ENCODE results near the gene PLCG1. TPM values are rescaled to one million over a fixed set of nuclear protein-coding genes. Genes with fewer than 3 reads are reported as not detected.

The PLCG1 gene
- total and polyA plus RNA-seq, 10 donors, result 28.0 to 144 (median 117) TPM

DNA sequence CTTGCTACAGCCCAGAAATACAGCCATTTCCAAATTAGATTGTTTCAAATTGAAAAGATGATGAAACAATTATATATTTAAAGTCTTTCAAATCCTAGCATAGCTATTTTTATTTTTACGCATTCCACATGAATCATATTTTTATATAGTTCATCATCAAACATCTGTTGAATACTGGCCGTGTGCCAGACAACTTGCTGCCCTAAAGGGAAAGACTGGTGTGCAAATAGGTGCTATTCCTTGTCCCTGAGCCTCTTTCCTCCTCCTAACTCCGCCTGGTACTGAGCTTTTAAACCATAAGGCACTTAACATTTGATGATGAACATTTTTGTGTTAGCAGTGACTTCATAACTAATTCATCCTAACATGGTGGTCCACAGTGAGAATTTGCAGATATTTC, 18.7 kb upstream of the PLCG1 start:
- 86 to 92% (median 90%) methylated on average over 3 of the region's 3 CpGs for WGBS, 5 donors
- Histone ChIP-seq H3K27me3 (replicated peaks in 1 of 7) (no peaks in the 10 kb centered on the region), H3K9me3 (no peaks in the 10 kb centered on the region), H3K4me1 (peaks cover 0 to 8% (median 0%) of the 10 kb centered on the region in 6 donors), H3K36me3 (peaks cover 14 to 100% (median 99%) of the 10 kb centered on the region in 6 donors), H3K4me3 (no peak overlapping the region), H3K27ac (no peak overlapping the region)
- intact Hi-C loops (cut with DNase I; ENCODE audit: low total_unique reads), result no loop called here
- TF ChIP-seq POLR2A (IDR thresholded peaks at IDR 0.05) (no peak), POLR2AphosphoS5 (IDR thresholded peaks at IDR 0.05) (no peak)
- TF ChIP-seq, protein P1, sequence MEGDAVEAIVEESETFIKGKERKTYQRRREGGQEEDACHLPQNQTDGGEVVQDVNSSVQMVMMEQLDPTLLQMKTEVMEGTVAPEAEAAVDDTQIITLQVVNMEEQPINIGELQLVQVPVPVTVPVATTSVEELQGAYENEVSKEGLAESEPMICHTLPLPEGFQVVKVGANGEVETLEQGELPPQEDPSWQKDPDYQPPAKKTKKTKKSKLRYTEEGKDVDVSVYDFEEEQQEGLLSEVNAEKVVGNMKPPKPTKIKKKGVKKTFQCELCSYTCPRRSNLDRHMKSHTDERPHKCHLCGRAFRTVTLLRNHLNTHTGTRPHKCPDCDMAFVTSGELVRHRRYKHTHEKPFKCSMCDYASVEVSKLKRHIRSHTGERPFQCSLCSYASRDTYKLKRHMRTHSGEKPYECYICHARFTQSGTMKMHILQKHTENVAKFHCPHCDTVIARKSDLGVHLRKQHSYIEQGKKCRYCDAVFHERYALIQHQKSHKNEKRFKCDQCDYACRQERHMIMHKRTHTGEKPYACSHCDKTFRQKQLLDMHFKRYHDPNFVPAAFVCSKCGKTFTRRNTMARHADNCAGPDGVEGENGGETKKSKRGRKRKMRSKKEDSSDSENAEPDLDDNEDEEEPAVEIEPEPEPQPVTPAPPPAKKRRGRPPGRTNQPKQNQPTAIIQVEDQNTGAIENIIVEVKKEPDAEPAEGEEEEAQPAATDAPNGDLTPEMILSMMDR (IDR thresholded peaks at IDR 0.05 in 8 of 11, conservative IDR thresholded peaks at IDR 0.05 in 3 of 11), result no peak
- no peak for DNase-seq

DNA sequence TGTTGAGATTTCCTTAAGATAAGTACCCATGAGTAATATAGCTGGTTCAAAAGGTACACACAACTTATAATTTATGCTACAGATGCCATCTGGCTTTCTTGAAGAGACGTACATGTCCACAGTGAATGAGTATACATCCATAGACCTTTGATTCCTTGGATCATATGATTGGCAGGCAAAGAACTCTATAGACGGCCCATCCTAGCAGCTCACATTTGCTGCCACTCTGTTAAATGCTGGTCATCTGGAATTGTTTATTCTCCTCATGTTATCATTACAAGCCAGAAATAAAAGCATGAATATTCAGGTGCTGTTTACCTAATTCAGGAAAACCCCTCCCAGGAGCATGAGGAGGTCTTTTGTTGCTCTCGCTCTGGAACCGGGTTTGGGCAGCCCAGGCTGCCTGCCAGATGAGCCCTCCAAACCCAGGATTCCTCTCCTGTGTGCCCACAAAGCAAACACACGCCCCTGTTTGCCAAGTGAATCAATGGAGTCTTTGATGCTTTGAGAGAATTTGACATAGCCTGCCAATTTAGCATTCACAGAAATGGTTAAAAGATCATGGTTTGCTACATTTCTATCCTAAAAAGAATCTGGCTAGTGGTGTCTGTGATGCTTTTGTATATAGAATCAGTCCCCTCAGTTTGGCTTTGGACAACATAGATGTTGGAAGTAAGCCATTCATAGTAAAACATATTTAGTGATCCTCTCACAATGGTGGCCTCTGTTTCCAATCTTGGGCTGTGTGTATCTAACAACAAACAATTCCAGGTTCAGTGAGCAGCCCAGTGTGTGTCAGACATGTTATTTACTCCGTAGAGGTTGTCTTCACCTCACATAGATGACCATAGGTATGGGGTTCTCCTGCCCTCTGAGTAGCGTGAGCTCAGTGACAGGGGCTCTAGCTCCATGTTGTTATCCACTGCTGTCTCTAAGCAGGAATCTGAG, 17.5 kb upstream of the PLCG1 start:
- Histone ChIP-seq H3K27me3 (replicated peaks in 1 of 7) (no peaks in the 10 kb centered on the region), H3K4me1 (peaks cover 0 to 8% (median 0%) of the 10 kb centered on the region in 6 donors), H3K36me3 (peaks cover 14 to 100% (median 98%) of the 10 kb centered on the region in 6 donors), H3K4me3 (no peak overlapping the region), H3K9me3 (no peaks in the 10 kb centered on the region), H3K27ac (no peak overlapping the region)
- WGBS, 5 donors, result 90 to 94% (median 92%) methylated on average over 7 of the region's 7 CpGs
- intact Hi-C loops (cut with DNase I; ENCODE audit: low total_unique reads), result no loop called here
- TF ChIP-seq POLR2A (IDR thresholded peaks at IDR 0.05), result no peak
- TF ChIP-seq, protein P1 (IDR thresholded peaks at IDR 0.05 in 8 of 11, conservative IDR thresholded peaks at IDR 0.05 in 3 of 11), result no peak
- no peak for TF ChIP-seq POLR2AphosphoS5 (IDR thresholded peaks at IDR 0.05)
- DNase-seq, result no peak

DNA sequence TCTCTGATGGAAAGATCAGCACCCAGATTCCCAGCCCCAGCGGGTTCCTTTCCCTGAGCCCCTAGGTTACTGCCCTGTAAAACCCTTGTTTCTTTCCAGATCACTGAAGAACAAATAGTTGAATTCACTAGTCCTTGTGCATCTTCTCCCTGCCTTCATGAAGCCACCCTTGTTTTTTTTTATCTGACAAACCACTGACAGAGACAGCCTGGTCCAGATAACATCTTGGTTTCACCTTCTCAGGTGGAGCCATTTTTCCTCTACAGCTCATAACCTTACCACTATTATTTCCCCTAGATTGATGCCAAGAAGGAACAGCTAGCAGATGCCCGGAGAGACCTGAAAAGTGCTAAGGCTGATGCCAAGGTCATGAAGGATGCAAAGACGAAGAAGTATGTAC, 15.9 kb upstream of the PLCG1 start:
- TF ChIP-seq, protein P1 (IDR thresholded peaks at IDR 0.05 in 8 of 11, conservative IDR thresholded peaks at IDR 0.05 in 3 of 11), result no peak
- TF ChIP-seq POLR2AphosphoS5 (IDR thresholded peaks at IDR 0.05) (no peak), POLR2A (IDR thresholded peaks at IDR 0.05) (no peak)
- Histone ChIP-seq H3K36me3 (peaks cover 5 to 100% (median 98%) of the 10 kb centered on the region in 6 donors), H3K9me3 (no peaks in the 10 kb centered on the region), H3K27me3 (replicated peaks in 1 of 7) (no peaks in the 10 kb centered on the region), H3K4me1 (no peaks in the 10 kb centered on the region), H3K4me3 (no peak overlapping the region), H3K27ac (no peak overlapping the region)
- intact Hi-C loops (cut with DNase I; ENCODE audit: low total_unique reads), result no loop called here
- DNase-seq, result no peak
- WGBS, 5 donors, result 87 to 99% (median 94%) methylated on average over 3 of the region's 3 CpGs

DNA sequence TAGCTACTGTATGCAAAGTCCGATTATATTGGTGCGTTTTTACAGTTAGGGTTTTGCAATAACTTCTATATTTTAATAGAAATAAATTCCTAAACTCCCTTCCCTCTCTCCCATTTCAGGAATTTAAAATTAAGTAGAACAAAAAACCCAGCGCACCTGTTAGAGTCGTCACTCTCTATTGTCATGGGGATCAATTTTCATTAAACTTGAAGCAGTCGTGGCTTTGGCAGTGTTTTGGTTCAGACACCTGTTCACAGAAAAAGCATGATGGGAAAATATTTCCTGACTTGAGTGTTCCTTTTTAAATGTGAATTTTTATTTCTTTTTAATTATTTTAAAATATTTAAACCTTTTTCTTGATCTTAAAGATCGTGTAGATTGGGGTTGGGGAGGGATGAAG, 13.7 kb upstream of the PLCG1 start:
- no peaks in the 10 kb centered on the region for H3K27me3 ChIP-seq (replicated peaks in 1 of 7)
- H3K27ac ChIP-seq, result no peak overlapping the region
- WGBS, 5 donors, result 93 to 97% (median 95%) methylated on average over 6 of the region's 6 CpGs
- no peaks in the 10 kb centered on the region for H3K4me1 ChIP-seq
- no peak for DNase-seq
- H3K9me3 ChIP-seq, result no peaks in the 10 kb centered on the region
- no peak overlapping the region for H3K4me3 ChIP-seq
- H3K36me3 ChIP-seq, result peaks cover 3 to 85% (median 77%) of the 10 kb centered on the region in 6 donors
- intact Hi-C loops (cut with DNase I; ENCODE audit: low total_unique reads), result no loop called here
- TF ChIP-seq POLR2AphosphoS5 (IDR thresholded peaks at IDR 0.05) (no peak), POLR2A (IDR thresholded peaks at IDR 0.05) (no peak)
- TF ChIP-seq, protein P1 (IDR thresholded peaks at IDR 0.05 in 8 of 11, conservative IDR thresholded peaks at IDR 0.05 in 3 of 11), result no peak
